PFSK-1 (cell line): ENCODE data around the gene JAGN1.

Source experiments
- POLR2AphosphoS5 ChIP-seq: IDR thresholded peaks from 2 replicates; pipeline ENCODE4 v1.6.1; 2012; ENCODE audit warnings: low read depth, mild to moderate bottlenecking, control low read depth, low read length, moderate library complexity
- SIN3A ChIP-seq: IDR thresholded peaks from 2 replicates; pipeline ENCODE4 v1.6.1; 2012; ENCODE audit warnings: mild to moderate bottlenecking, low read length, moderate library complexity, borderline replicate concordance; ENCODE audit not compliant: insufficient read depth
- TAF1 ChIP-seq: IDR thresholded peaks from 2 replicates; pipeline ENCODE4 v1.6.1; 2012; ENCODE audit warnings: low read length, control low read depth, borderline replicate concordance; ENCODE audit not compliant: insufficient read depth
- TF ChIP-seq, protein P1 (sequence below), 2 experiments: IDR thresholded peaks; 2 replicates each; pipeline versions ENCODE4 v1.6.1 to v1.8.0; 2011 to 2012; ENCODE audit warnings: low read depth in 2 of 2, low read length in 2 of 2, control low read depth in 1 of 2, inconsistent platforms in 1 of 2, mild to moderate bottlenecking in 1 of 2, moderate library complexity in 1 of 2; ENCODE audit not compliant: insufficient read depth in 1 of 2

DNA sequence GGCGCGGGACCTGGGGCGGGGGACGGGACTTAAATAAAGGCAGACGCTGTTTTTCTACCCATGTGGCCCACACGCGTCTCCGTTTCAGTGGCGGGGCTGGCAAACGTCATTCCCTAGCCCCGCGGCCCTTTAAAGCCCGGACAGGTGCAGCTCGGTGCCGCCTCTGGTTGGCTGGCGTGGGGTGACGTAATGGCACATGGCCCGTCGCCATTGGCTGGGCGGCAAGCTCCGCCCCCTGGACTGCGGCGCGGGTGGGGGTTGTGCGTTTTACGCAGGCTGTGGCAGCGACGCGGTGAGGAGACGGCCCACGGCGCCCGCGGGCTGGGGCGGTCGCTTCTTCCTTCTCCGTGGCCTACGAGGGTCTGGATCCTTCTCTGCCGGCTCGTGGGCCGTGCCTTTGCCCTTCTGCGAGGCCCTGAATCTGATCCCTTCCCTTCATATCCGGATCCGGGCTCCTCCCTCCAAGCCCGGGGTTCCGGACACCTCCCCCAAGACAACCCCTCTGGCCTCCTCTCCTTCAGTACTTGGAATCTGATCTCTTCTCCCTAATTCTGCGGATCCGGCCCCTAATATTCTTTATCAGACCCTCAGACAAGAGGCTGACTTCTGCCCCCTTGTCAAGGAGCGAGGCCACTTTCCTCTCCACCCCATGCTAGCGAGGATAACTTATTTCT, 43.3 kb downstream of the JAGN1 start, which contains the start of gene CRELD1:
- no peak for TF ChIP-seq SIN3A
- TF ChIP-seq POLR2AphosphoS5: peak; percentile 77
- TF ChIP-seq, protein P1, sequence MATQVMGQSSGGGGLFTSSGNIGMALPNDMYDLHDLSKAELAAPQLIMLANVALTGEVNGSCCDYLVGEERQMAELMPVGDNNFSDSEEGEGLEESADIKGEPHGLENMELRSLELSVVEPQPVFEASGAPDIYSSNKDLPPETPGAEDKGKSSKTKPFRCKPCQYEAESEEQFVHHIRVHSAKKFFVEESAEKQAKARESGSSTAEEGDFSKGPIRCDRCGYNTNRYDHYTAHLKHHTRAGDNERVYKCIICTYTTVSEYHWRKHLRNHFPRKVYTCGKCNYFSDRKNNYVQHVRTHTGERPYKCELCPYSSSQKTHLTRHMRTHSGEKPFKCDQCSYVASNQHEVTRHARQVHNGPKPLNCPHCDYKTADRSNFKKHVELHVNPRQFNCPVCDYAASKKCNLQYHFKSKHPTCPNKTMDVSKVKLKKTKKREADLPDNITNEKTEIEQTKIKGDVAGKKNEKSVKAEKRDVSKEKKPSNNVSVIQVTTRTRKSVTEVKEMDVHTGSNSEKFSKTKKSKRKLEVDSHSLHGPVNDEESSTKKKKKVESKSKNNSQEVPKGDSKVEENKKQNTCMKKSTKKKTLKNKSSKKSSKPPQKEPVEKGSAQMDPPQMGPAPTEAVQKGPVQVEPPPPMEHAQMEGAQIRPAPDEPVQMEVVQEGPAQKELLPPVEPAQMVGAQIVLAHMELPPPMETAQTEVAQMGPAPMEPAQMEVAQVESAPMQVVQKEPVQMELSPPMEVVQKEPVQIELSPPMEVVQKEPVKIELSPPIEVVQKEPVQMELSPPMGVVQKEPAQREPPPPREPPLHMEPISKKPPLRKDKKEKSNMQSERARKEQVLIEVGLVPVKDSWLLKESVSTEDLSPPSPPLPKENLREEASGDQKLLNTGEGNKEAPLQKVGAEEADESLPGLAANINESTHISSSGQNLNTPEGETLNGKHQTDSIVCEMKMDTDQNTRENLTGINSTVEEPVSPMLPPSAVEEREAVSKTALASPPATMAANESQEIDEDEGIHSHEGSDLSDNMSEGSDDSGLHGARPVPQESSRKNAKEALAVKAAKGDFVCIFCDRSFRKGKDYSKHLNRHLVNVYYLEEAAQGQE (IDR thresholded peaks at IDR 0.05; ENCODE audit: insufficient read depth in 1 of 2, low read depth in 2 of 2, low read length in 2 of 2): no peak
- TF ChIP-seq TAF1: no peak
